NCI-H1694 (cell line): ENCODE results near the gene EXD3.
"Not testable (repeated sequence)": the region's sequence is repeated elsewhere in the genome, so short reads cannot be mapped to it uniquely, and the experiment has no call there.

ENCODE experiments used
- DNase-seq: peaks from one replicate; lab custom pipeline; 2025; lab: John Stamatoyannopoulos, UW

The EXD3 gene

DNA sequence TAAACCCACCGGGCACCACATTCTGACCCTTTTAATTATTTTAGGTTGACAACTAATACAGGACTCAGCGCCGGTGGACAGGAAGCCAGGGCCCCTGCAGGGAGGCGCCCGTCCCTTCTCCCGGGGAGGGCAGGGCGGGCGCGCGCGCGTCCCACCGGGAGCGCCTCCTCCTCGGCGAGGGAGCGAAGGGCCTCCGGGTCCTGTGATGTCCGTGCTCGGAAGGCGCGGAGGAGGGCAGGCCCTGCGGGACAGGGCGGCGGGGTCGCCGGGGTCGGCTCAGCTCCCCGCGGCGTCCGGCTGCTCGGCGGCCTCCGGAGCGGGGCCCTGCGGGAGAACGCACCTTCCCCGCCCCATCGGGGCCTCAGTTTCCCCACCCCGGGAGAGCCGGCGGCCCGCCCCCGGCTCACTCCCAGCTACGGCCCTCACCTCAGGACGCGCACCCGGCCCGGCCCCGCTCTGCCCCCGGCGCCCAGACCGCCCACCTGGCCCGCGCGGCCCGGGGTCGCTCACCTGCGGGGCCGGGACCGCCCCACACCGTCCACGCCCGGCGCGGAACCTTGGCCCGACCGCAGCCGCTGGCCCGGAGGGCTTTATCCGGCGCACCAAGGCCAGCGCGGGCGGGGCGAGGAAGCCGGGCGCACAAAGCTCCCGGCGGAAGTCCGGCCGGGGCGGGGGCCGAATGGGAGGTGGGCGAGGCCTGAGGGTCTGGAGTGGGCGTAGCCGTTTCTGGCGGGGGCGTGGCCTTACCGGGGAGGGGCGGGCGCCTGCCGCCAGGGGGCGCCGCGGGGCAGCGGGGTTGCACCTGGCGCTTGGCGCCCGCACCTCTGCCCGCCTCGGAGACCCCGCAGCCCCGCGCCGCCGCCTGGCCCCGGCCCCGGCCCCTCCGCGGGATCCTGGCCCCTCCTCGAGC, at the start of gene EXD3, which contains the start of gene NOXA1:
Gene EXD3, minus strand, starts transcription at position 559 of the 910 bp plus-strand sequence. CDS start 27,805 bp downstream, outside the sequence.
Gene NOXA1, plus strand, starts transcription at position 790 of the 910 bp plus-strand sequence. CDS start 137 bp downstream, outside the sequence.
- DNase-seq = peak; percentile 65

DNA sequence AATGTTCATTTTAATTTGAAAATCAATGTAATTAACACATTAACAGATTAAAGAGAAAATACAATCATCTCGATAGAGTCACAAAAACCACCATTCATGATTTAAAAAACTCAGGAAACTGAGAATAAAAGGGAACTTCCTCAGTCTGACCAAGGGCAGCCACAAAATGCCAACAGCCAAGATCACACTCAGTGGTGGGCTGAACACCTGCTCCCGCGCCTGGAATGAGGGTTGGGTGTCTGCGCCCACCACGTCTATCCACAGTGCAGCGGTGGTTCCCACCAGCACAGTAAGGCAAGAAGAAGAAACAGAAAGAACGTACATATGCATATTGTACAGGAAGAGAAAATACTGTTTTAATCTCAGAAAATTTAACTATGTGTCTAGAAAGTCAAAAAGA, 47.8 kb upstream of the EXD3 start:
- no peak for DNase-seq

DNA sequence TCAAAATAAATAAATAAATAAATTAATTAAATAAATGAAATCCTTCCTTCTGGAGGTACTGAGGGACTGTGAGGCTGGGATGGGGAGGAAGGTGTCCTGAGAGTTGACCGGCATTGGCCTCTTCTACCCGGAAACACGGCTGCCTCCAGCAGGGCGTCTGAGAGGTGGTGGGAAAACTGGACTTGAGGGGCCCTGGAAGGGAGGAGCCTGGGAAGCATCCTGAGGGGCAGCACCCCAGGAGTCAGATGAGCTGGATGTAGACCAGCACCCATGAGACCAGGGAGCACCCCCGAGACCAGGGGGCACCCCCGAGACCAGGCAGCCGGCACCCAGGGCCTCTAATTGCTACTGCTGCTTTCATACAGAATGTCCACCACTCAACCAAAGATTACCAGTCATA, 44.9 kb upstream of the EXD3 start:
- DNase-seq = no peak

GRCh38 chr9:137467161-137467581, 44.2 kb upstream of the EXD3 start:
- DNase-seq = no peak

DNA sequence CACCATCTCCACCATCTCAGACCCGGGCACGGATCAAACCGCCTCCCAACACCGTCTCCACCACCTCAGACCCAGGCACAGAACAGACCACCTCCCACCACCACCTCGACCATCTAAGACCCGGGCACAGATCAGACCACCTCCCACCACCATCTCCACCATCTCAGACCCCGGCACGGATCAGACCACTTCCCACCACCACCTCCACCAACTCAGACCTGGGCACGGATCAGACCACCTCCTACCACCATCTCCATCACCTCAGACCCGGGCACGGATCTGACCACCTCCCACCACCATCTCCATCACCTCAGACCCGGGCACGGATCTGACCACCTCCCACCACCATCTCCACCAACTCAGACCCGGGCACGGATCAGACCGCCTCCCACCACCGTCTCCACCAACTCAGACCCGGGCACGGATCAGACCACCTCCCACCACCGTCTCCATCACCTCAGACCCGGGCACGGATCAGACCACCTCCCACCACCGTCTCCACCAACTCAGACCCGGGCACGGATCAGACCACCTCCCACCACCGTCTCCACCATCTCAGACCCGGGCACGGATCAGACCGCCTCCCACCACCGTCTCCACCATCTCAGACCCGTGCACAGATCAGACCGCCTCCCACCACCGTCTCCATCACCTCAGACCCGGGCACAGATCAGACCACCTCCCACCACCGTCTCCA, 43.6 kb upstream of the EXD3 start:
- DNase-seq = not testable (repeated sequence)

GRCh38 chr9:137465720-137466388, 42.9 kb upstream of the EXD3 start:
- DNase-seq = no peak

GRCh38 chr9:137465000-137465719, 42.2 kb upstream of the EXD3 start:
- DNase-seq = no peak

GRCh38 chr9:137464291-137464999, 41.5 kb upstream of the EXD3 start:
- no peak for DNase-seq

GRCh38 chr9:137463931-137464290, 40.9 kb upstream of the EXD3 start:
- no peak for DNase-seq

DNA sequence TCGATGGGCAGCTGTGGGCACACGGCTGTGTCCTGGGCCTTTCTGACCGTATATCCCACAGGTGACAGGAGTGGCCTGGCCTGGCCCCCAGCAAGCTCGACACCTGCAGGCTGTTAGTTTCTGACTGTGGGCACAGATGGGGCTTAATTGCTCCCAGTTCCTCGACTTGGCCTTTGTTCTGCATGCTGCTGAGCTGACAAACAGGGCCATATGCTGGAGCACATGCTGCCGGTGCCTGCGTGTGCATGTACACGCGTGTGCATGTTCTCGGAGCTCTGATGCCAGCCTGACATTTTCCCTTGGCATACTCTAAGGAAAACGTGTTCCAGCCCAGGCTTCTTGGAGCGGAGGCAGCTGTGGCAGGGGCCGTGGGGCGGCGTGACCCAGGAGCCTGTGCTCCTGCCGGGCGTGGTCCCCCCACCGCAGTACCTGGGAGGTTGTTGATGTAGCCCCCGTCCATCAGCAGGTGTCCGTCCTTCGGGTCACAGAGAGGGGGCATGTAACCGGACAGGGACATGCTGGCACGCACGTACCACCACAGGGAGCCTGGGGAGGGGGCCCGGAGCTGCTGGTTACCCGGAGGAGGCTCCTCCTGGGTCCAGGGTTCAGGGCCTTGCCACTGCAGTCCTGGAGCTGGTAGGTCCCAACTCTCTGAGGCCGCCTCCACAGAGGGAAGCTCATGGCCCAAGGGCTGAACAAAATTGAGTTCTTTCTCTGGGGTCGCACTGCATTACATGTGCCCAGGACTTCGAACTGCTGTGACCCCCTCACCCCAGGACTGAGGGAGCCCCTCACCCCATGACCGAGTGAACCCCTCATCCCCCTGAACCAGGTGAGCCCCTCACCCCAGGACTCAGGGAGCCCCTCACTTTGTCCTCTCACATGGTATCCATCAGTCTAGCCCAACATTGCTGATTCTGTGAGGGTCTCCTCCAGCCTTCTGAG, 40.3 kb upstream of the EXD3 start:
- peak; percentile 71 for DNase-seq

GRCh38 chr9:137462396-137462985, 39.5 kb upstream of the EXD3 start:
- no peak for DNase-seq

- DNase-seq = no peak
Observed at GRCh38 chr9:137461663-137462395, 38.9 kb upstream of the EXD3 start.

- no peak for DNase-seq
Observed at GRCh38 chr9:137461316-137461662, 38.3 kb upstream of the EXD3 start.

- DNase-seq = no peak
Observed at GRCh38 chr9:137460363-137461315, 37.7 kb upstream of the EXD3 start.

DNA sequence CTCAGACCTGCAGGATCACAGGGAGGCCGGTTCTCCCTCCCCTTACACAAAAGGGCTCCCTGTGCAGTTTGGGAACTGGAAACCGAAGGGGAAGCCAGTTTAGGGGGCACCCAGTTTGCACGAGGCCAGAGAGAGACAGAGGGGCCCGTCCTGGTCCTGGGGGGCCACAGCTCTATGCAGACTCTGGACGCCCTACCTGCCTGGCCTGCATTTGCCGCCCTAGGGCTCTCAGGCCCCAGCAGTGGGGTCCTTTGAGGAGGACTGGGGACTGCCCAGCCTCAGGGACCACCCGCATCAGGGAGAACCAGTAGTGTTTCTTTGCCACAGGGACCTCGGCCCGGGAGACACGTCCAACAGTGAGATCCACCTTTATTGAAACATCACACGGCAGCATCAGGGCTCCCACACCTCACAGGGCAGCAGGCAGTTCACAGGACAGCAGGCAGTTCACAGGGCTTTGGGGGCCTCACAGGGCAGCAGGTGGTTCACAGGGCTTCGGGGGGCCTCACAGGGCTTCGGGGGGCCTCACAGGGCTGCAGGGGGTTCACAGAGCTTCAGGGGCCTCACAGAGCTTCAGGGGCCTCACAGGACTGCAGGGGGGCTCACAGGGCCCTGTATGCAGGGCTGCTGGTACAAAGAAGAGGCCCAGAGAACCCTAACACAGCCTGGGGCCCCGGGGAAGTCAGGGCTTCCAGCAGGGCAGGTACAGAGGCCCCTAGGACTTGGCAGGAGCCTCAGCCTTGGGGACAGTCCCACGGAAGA, 36.8 kb upstream of the EXD3 start:
- no peak for DNase-seq

- peak; percentile 55 for DNase-seq
Observed at GRCh38 chr9:137459152-137459600, 36.2 kb upstream of the EXD3 start, which contains the start of gene NSMF. TSS of gene NSMF (minus strand) at chr9:137459334. CDS start at chr9:137459102, 232 bp downstream.
